ENCODE measurements around the gene VCAN. TPM values are rescaled to one million over a fixed set of nuclear protein-coding genes. Genes with fewer than 3 reads are reported as not detected.

VCAN gene
- total and polyA plus RNA-seq, 2 of the 4 experiments (the other 2 are of a cell fraction), result 45.3 to 158 TPM

- POLR2A ChIA-PET (ENCODE audit: unreplicated experiment), result no interaction called here
- H3K4me1 ChIP-seq (ENCODE audit: control insufficient read depth, insufficient read depth, low read length), result no peaks in the 10 kb centered on the region
- no peak overlapping the region for H2AK9ac ChIP-seq (replicated peaks; ENCODE audit: low read depth, low read length, poor library complexity)
- no peak overlapping the region for H3K27ac ChIP-seq (ENCODE audit: insufficient read depth, low read length)
- no peak overlapping the region for H4K91ac ChIP-seq (ENCODE audit: insufficient read depth, low read depth, low read length)
- H3K4me2 ChIP-seq (ENCODE audit: low read depth, low read length), result no peak overlapping the region
- no TSS peak for BruUV-seq (replicated peaks)
- dilution Hi-C loops (cut with HindIII; ENCODE audit: low sequenced_read_pairs, unreplicated experiment), result no loop called here
- in situ Hi-C loops (cut with MboI; ENCODE audit: low sequenced_read_pairs), result no loop called here
- peak; percentile 44 for DNase-seq
- no peak overlapping the region for H3K4me3 ChIP-seq (ENCODE audit: insufficient read depth, low read depth, low read length)
- no peak overlapping the region for H2BK20ac ChIP-seq (ENCODE audit: low read depth, low read length)
- CTCF ChIA-PET, result interaction anchor here (1.1 kb wide), 1 partner anchor 9 kb away, joined by 3 read pairs; no protein-coding TSS in a partner anchor
- H3K9me3 ChIP-seq (ENCODE audit: control insufficient read depth, insufficient read depth, low read length), result no peaks in the 10 kb centered on the region
- no peaks in the 10 kb centered on the region for H4K20me1 ChIP-seq (ENCODE audit: insufficient read depth, low read length)
- no peak overlapping the region for H2AK5ac ChIP-seq (ENCODE audit: low read depth, low read length)
- H3K14ac ChIP-seq (replicated peaks; ENCODE audit: low read depth, low read length), result no peak overlapping the region; the same call in 1 of the 2 replicates
- no peak overlapping the region for H4K8ac ChIP-seq (ENCODE audit: low read depth in 2 of 2, low read length in 2 of 2)
- H3K79me1 ChIP-seq (ENCODE audit: low read depth in 1 of 2, low read length in 2 of 2), result peaks cover 0 to 8% of the 10 kb centered on the region in 2 experiments; a peak in 3 of 4 replicates
- TF ChIP-seq MAZ (IDR thresholded peaks at IDR 0.05; ENCODE audit: borderline replicate concordance, low read depth, low read length), result no peak
- no peak for TF ChIP-seq SMC3 (IDR thresholded peaks at IDR 0.05; ENCODE audit: low read depth, low read length)
- no peak for TF ChIP-seq CEBPB (IDR thresholded peaks at IDR 0.05; ENCODE audit: low read depth, low read length)
- no peak for TF ChIP-seq CHD1 (IDR thresholded peaks at IDR 0.05; ENCODE audit: low read depth, low read length)
- H2BK120ac ChIP-seq (ENCODE audit: low read depth, low read length), result no peak overlapping the region
- no peak overlapping the region for H2AFZ ChIP-seq (replicated peaks; ENCODE audit: low read length, poor library complexity)
- H3K27me3 ChIP-seq (ENCODE audit: control insufficient read depth, insufficient read depth, low read length), result no peaks in the 10 kb centered on the region
- no peak overlapping the region for H3K23ac ChIP-seq (ENCODE audit: low read depth, low read length)
- no peaks in the 10 kb centered on the region for H3K36me3 ChIP-seq (ENCODE audit: control insufficient read depth, insufficient read depth, low read length)
- intact Hi-C loops (cut with micrococcal nuclease), result no loop called here
- H3K9ac ChIP-seq (ENCODE audit: low read depth, low read length), result no peak overlapping the region
- 100% methylated on average over 1 of the region's 2 CpGs; no CpG with 5 or more reads in 1 of the 2 experiments for WGBS, 2 experiments (ENCODE audit: extremely low coverage in 2 of 2, insufficient read length in 1 of 2)
- no peak overlapping the region for H3K56ac ChIP-seq (ENCODE audit: extremely low read depth, insufficient read depth, low read length)
- no peaks in the 10 kb centered on the region; the same call in 1 of the 2 replicates for H3K9me1 ChIP-seq (ENCODE audit: insufficient read depth, low read length)
- no peak overlapping the region for H3K4ac ChIP-seq (ENCODE audit: low read depth, low read length)
- H2BK15ac ChIP-seq (ENCODE audit: low read depth, low read length), result no peak overlapping the region
- H3K18ac ChIP-seq (ENCODE audit: low read depth, low read length), result no peak overlapping the region
- no peak for ATAC-seq (ENCODE audit: low read depth)
- no peak overlapping the region for H2BK5ac ChIP-seq (ENCODE audit: low read depth, low read length, poor library complexity, severe bottlenecking)
- H4K5ac ChIP-seq (ENCODE audit: low read depth, low read length), result no peak overlapping the region
Observed at GRCh38 chr5:83530193-83530592, 58.6 kb downstream of the VCAN start.

All from IMR-90 (cell line).